ENCODE measurements around the gene RBMS3.
"Not testable (repeated sequence)": the region's sequence is repeated elsewhere in the genome, so short reads cannot be mapped to it uniquely, and the experiment has no call there.

The RBMS3 gene

DNA sequence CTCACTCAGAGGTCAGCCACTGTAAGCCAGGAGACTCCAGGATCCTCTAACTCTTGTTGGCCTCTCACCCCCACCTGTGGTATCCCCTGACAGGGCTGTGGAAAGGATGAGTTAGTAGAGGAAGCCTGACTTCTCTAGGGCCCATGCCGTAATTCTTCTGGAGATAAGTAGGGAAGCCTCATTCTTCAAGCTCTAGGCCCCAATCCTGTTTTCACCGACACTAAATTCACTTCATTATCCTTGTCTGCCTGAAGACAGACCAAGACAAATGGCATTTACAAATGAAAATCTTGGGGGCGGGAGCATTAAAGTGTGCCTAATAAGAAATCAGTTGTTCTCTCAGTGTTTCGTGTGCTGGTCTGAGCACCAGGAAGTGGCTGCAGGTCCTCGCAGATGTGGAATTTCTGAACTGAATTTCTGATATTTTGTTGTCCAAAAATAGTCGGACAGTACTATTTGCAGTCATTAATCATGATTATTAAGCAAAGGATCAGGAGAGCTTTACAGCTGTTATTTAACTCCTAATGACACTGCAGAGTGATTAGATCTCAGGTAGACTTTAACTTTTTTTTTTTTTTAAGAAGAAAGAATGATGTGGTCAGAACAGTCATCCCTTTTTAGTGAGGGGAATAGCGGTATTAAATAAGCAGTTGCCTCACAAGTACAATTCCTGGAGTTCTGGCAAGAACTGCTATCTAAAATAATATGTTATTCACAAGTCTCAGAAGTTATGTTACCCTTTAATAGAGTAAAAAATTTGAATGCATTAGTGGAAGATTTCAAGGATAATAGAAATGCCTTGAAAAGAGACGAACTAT is 58.4 kb downstream of the RBMS3 start:
- no peak for DNase-seq (ENCODE audit: low read depth)

DNA sequence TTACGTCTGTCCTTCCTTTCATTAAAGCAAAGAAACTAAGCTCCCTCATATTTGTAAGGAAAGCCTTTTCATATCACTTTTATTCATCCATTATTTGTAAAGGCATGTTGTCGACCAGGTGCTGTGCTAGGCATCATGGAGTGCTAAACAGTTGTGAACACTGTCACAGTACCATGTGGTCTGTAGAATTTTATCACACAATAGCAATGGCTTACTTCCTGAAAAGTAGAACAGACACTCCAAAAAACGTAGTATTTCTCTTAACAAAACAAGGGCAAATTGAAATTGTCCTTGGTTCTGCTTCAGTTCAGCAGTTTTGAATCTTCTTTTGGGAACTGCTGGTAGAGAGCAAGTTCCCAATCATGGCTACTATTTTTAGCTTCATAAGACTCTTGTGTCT is 63.3 kb downstream of the RBMS3 start:
- no peak for DNase-seq (ENCODE audit: low read depth)

DNA sequence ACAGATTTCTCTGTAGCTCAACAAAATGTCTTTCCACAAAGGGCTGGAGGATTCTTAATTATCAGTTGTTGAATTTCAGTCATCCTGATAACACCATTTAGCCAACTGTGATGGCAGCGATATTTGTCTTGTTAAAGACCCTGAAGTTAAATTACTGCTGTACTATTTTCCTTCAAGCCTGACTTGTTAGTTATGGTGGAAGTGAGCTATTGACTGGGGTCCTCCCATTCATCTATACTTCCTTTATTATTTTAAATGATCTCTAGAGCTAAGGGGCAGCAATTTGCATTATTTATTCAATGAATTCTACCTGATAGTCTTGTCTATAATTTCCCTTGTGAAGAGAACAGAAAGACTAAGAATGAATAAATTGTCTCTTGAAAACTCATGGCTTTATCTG is 64.1 kb downstream of the RBMS3 start:
- DNase-seq (ENCODE audit: low read depth): no peak

DNA sequence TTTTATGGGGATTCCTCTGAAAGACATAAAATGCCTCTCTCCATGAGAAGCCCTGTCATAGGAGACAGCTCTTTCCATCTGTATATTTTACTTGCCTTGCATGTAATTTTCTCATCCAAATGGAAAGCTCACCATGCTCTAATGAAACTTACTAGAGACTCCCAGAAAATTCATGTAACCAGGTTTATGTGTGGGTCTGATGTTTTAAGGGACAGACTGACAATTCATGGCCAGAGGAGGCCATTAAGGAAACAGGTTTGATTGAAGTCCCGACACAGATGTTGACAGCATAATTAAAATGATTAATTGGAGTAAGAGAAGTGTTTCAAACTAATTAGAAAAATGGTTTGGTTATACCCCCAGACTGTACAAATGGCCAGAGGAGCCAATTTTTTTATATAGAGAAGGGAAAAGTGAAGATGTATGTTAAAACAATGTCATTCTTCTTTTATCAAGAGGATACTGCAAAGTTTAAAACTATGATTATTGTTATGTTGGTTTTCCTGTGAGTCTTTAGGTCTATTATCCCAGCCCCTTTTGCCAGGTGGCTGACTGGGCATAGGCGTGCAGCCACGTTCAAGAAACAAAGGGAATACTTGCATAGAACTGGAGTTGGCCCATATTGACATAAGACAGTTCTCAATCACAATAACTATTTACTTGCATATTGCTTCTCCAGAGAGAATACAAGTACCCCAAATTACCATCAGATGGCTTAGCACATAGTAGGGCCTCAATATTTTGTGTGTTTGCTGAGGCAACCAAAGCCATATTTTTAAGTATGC is 64.8 kb downstream of the RBMS3 start:
- DNase-seq (ENCODE audit: low read depth): no peak

DNA sequence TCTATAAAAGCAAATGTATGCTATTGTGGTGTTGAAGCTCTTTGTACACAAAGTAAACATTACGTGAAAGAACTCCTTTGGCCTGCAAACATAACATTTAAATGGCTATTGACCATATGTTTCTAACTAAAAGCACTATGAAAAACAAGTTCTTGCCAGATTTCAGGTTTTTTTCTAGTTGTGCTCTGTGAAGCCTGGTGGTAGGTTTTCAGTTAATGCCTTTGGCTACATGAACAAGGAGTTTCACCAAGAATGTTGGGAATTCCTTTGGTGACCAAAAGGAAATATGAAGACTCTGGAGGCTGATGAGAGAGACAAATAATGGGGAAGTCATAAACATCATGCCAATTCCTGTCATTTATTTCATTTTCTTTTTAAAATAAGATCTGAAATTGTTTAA is 66.0 kb downstream of the RBMS3 start:
- DNase-seq (ENCODE audit: low read depth): no peak

GRCh38 chr3:29347412-29347811 is 66.5 kb downstream of the RBMS3 start:
- DNase-seq (ENCODE audit: low read depth): no peak

GRCh38 chr3:29348316-29348715 is 67.4 kb downstream of the RBMS3 start:
- no peak for DNase-seq (ENCODE audit: low read depth)

DNA sequence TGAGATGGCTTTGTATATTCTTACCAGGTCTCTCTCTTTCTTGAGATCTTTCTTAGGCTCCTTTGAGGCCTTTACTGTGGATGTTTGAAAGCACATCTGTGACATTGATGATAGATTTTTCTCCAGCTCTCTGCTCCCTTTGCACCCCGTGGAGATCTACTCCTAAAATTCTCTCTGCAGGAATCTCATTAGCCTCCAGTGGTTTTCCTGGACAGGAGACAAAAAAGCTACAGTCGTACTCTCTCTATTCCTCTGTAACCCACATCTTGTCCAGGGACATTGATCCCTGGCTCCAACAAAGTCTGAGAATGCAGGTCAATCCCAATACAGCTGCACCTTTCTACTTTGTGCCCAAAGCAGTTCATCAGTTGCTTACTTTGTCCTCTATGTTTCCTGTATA is 68.2 kb downstream of the RBMS3 start:
- DNase-seq (ENCODE audit: low read depth): no peak

DNA sequence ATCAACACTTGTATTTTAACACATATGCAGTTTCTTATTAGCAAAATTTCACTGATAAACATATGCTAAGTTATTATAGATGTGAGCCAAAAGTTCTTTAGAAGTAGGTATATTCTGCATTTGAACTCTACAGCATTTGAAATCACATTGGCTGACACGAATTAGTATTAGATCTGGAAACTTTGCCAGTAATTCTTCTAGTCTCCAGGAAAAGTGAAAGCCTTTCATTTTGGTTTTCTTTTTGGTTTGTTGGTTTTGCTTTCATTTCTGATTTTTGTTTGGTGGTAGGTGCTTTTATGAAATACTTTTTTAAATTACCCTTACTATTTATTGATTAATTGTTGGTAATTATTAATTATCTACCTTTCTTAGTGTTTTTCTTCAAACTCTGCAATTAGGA is 72.9 kb downstream of the RBMS3 start:
- no peak for DNase-seq (ENCODE audit: low read depth)

GRCh38 chr3:29354894-29355293 is 74.0 kb downstream of the RBMS3 start:
- no peak for DNase-seq (ENCODE audit: low read depth)

DNA sequence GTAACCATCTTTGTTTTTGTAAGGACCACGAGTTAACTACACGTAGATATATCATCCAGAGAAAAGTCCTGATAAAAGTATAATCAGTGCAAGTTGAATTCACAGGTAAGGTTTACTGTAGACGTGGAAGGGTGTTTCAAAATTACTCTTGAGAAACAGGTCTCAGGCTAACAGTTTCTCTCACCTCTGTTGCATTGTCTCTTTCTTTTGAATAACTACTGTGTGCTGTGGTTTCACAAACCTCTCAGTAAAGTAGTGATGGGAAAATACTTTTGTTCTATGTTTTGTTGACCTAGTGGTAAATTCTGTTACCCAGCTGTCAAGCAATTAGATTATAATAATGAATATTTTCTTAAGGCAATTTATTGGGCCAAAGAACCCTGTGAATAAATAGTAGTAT is 75.2 kb downstream of the RBMS3 start:
- no peak for DNase-seq (ENCODE audit: low read depth)

- DNase-seq (ENCODE audit: low read depth): not testable (repeated sequence)
These were observed 79.4 kb downstream of the RBMS3 start for GRCh38 chr3:29360289-29360688.

GRCh38 chr3:29363110-29363509 is 82.2 kb downstream of the RBMS3 start:
- DNase-seq (ENCODE audit: low read depth): no peak

- DNase-seq (ENCODE audit: low read depth): no peak
These were observed 89.2 kb downstream of the RBMS3 start for GRCh38 chr3:29370021-29370420.

DNA sequence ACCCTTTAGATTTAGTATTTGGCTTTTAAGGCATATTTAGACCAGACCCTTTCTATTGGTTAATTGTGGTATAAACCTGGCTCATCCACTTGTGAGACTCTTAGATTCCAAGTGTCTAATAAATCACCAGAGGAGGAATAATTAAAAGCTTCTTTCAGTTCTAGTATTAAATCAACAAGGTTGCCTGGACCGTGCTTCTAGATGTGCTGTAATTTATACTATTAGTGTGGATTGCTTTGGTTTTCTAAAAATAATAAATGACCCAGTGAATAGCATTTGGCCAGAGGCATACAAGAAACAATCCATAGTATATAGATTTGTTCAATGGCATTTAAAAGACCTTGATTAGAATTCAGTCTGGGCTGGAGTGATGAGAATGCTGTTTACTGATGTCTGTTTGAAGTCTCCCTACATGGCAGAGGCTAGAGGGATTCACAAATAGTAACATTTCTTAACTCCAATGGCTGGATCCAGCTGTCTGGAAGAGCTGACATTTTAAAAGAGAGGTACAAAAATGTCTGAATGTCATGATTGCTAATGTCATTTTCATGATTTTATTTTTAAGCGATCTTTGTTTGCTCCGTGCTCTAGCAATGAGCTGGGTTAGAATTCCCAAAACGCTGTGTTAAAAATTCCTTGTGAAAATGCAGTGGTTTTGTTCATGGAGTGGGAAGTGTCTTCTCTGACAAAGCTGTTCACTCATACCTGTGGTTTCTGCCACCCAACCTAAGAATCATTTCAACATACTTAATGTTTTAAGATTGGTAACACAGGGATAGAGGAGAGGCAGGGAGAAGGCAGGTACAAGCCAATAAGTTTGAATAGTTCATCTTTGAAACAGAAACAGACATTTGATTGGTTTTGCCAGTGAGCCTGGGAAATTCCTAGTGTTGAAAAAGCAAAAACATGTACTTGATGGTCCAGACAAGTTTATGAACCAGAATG is 89.9 kb downstream of the RBMS3 start:
- DNase-seq (ENCODE audit: low read depth): no peak

DNA sequence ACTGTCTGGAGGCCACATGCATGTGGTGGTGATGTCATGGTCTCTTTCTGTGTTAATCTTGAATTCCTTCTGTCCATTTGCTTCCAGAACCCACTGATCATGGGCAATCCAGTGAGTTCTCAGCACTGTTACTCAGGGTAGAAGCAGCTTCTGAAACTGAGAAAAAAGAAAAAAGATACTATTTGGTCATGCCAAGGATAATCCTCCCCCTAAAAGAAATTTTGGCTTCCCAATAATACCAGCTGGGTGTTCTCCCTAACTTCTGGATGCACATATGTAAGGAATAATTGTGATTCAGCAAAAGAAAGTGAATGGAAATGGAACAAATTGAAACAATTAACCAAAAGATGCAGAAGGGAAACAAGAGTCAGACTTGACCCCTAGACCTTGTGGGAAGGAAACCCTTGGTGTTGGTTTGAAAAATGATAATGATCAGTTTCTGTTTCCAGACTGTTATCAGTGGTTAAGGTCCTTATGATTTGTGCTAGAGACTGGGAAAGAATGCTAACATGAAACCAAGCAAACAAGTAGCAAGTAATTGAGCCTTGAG is 92.3 kb downstream of the RBMS3 start:
- no peak for DNase-seq (ENCODE audit: low read depth)

- DNase-seq (ENCODE audit: low read depth): no peak
These were observed 93.4 kb downstream of the RBMS3 start for GRCh38 chr3:29374226-29374625.

GRCh38 chr3:29379097-29379496 is 98.2 kb downstream of the RBMS3 start:
- DNase-seq (ENCODE audit: low read depth): no peak

DNA sequence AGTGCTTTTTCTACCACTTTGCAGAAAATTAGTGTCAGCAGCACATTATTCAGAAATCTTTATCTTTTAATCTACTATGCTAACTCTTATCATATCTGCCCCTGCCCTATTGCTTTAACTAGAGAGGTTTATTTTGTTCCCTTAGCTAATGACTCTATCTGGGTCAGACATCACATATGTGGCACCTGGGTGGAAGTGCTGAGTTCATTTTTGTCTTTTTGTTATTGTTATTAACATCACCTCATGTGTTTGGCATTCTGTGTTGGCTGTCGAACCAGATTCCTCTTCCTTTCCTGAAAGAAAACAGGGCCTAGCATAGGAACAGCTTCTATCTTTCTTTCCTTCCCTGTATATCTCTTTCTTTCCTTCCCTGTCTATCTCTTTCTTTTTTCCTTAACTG is 100.7 kb downstream of the RBMS3 start:
- DNase-seq (ENCODE audit: low read depth): no peak

DNA sequence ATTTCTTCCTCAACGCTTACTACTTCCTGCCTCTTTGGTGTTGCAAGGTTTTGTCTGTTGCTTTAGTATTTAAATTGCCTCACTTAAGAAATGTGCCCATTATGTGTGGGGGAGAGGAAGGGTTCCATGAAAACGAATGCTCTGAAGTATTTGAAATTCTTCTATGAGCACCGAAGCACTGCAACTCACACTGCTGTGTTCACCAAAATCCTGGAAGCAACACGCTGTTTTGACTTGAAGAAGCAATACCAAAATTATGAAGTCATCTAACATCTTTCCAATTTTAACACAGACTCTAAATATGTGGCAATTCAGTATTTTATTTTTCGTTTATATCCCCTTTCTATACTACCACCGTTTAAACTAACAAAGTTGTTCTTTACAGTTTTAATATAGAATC is 101.5 kb downstream of the RBMS3 start:
- DNase-seq (ENCODE audit: low read depth): no peak

GRCh38 chr3:29382845-29383244 is 102.0 kb downstream of the RBMS3 start:
- DNase-seq (ENCODE audit: low read depth): no peak

GRCh38 chr3:29384640-29385039 is 103.8 kb downstream of the RBMS3 start:
- DNase-seq (ENCODE audit: low read depth): no peak
